Kidney (tissue), 14 donors: ENCODE measurements around the gene SPINK5. TPM values are rescaled to one million over a fixed set of nuclear protein-coding genes. Genes with fewer than 3 reads are reported as not detected.

Experiments
- DNase-seq, 5 donors: peaks; one replicate each; pipeline ENCODE4 v3.0.0-alpha.2; 2013 to 2020
- FAIRE-seq: peaks from 2 replicates; lab custom pipeline; 2012; peaks lifted over from hg19 to GRCh38; lab: Jason Lieb, UNC
- H3K27ac ChIP-seq, 2 donors: one replicate each; pipeline ENCODE4 v1.7.0; 2013; ENCODE audit warnings: low read depth in 2 of 2, low read length in 2 of 2, inconsistent platforms in 1 of 2
- H3K27me3 ChIP-seq: one replicate; pipeline ENCODE4 v1.7.1; 2013; ENCODE audit warnings: low read length, inconsistent platforms; ENCODE audit not compliant: control insufficient read depth, insufficient read depth
- H3K36me3 ChIP-seq, 3 donors: one replicate each; pipeline versions ENCODE4 v1.7.0 to v1.7.1; 2013; ENCODE audit warnings: low read length in 3 of 3, control low read depth in 1 of 3, inconsistent platforms in 1 of 3; ENCODE audit not compliant: insufficient read depth in 3 of 3, control insufficient read depth in 2 of 3
- H3K4me1 ChIP-seq, 3 donors: one replicate each; pipeline versions ENCODE4 v1.7.0 to v1.7.1; 2013; ENCODE audit warnings: low read length in 3 of 3, inconsistent platforms in 1 of 3, low read depth in 1 of 3; ENCODE audit not compliant: control insufficient read depth in 2 of 3, insufficient read depth in 2 of 3
- H3K4me3 ChIP-seq, 3 donors: one replicate each; pipeline versions ENCODE4 v1.7.0 to v1.8.1; 2013; ENCODE audit warnings: low read length in 3 of 3, control low read depth in 1 of 3, inconsistent platforms in 1 of 3
- H3K9ac ChIP-seq, 3 donors: one replicate each; pipeline versions ENCODE4 v1.7.0 to v1.7.1; 2013; ENCODE audit warnings: low read length in 3 of 3, control low read depth in 1 of 3, inconsistent platforms in 1 of 3
- H3K9me3 ChIP-seq, 3 donors: one replicate each; pipeline versions ENCODE4 v1.7.0 to v1.7.1; 2013; ENCODE audit warnings: low read length in 3 of 3, control low read depth in 1 of 3, inconsistent platforms in 1 of 3; ENCODE audit not compliant: control insufficient read depth in 2 of 3, insufficient read depth in 1 of 3
- CTCF ChIP-seq: IDR thresholded peaks from 3 replicates; pipeline ENCODE4 v1.5.1; 2012; ENCODE audit warnings: mild to moderate bottlenecking, moderate library complexity, borderline replicate concordance; ENCODE audit not compliant: insufficient read depth; ENCODE audit errors: extremely low read depth
- intact Hi-C: fragments of 100-400 bp; cut with DNase I; formaldehyde crosslinking; loops from one replicate; pipeline ENCODE4 v1.11.1; 2022
- polyA plus RNA-seq: library from polyadenylated mRNA; stranded (reverse); fragments of 350-450 nt; fragmentation: Illumina TruSeq; extraction: RNeasy Lipid Tissue Mini Kit (QIAGEN cat#74804); gene quantifications from one replicate; pipeline ENCODE4 v1.2.3, GENCODE V29; 2014; ENCODE audit warnings: low read depth, low replicate concordance; ENCODE audit not compliant: insufficient read depth
- total RNA-seq: library from RNA; stranded (reverse); fragmentation: NEBNext Ultra II Directional; extraction: Animal tissue kit (Norgen Biotek cat#: 25700); gene quantifications from one replicate; pipeline ENCODE4 v1.2.1, GENCODE V29; 2021
- donor health status: control.
- donor health status: control.
- donor health status: control.
- donor health status: control.
- donor health status: control.
- donor health status: DM: yes; HTN: yes; CAD: no.
- donor health status: Normal renal cell carcinoma (clear cell type).

The SPINK5 gene
- total and polyA plus RNA-seq, 2 donors from 2014 or later = 0.32 to 0.91 TPM

GRCh38 chr5:148027505-148027904 is 36.3 kb upstream of the SPINK5 start:
- no peak for FAIRE-seq
- Histone ChIP-seq H3K36me3 (no peaks in the 10 kb centered on the region), H3K27me3 (no peaks in the 10 kb centered on the region), H3K4me3 (no peak overlapping the region), H3K27ac (no peak overlapping the region), H3K9ac (no peak overlapping the region), H3K4me1 (no peaks in the 10 kb centered on the region), H3K9me3 (no peaks in the 10 kb centered on the region)
- DNase-seq = no peak
- no peak for TF ChIP-seq CTCF
- intact Hi-C loops = no loop called here

- Histone ChIP-seq H3K4me1 (no peaks in the 10 kb centered on the region), H3K36me3 (no peaks in the 10 kb centered on the region), H3K27ac (no peak overlapping the region), H3K4me3 (no peak overlapping the region), H3K27me3 (no peaks in the 10 kb centered on the region), H3K9me3 (no peaks in the 10 kb centered on the region), H3K9ac (no peak overlapping the region)
- intact Hi-C loops = no loop called here
- no peak for DNase-seq
- FAIRE-seq = no peak
- TF ChIP-seq CTCF = no peak
Measured at GRCh38 chr5:148029131-148029530, 34.6 kb upstream of the SPINK5 start.

DNA sequence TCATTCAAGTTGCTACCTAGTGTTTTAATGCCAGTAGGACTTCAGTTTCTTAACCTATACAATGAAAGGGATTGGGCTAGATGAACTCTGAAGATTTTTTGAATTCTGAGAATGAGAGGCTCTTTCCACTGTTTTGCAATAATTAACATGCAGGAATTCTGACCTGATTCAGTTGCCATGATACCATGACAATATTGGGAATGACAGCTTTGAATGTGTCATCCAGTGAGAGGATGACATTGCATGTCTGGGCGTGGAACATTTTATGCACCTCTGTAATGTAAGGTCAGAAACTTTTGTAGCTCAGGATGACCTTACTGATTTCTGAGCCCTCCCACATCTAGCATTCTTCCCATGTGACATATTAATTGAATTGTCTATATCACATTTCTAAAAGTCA is 30.6 kb upstream of the SPINK5 start:
- no peak for FAIRE-seq
- Histone ChIP-seq H3K27ac (no peak overlapping the region), H3K9ac (no peak overlapping the region), H3K4me1 (no peaks in the 10 kb centered on the region), H3K4me3 (no peak overlapping the region), H3K27me3 (no peaks in the 10 kb centered on the region), H3K9me3 (no peaks in the 10 kb centered on the region), H3K36me3 (no peaks in the 10 kb centered on the region)
- intact Hi-C loops = no loop called here
- TF ChIP-seq CTCF = no peak
- no peak for DNase-seq

- FAIRE-seq (no peak), DNase-seq (no peak)
- no peaks in the 10 kb centered on the region for H3K4me1 ChIP-seq
- TF ChIP-seq CTCF = no peak
- H3K4me3 ChIP-seq = no peak overlapping the region
- no peaks in the 10 kb centered on the region for H3K9me3 ChIP-seq
- H3K27me3 ChIP-seq = no peaks in the 10 kb centered on the region
- H3K36me3 ChIP-seq = no peaks in the 10 kb centered on the region
- H3K9ac ChIP-seq = no peak overlapping the region
- intact Hi-C loops = no loop called here
- H3K27ac ChIP-seq = no peak overlapping the region
Measured at GRCh38 chr5:148035676-148036075, 28.1 kb upstream of the SPINK5 start.
